ENCODE measurements around the gene SEMA4F.
"Not testable (repeated sequence)": the region's sequence is repeated elsewhere in the genome, so short reads cannot be mapped to it uniquely, and the experiment has no call there.

Gene SEMA4F

DNA sequence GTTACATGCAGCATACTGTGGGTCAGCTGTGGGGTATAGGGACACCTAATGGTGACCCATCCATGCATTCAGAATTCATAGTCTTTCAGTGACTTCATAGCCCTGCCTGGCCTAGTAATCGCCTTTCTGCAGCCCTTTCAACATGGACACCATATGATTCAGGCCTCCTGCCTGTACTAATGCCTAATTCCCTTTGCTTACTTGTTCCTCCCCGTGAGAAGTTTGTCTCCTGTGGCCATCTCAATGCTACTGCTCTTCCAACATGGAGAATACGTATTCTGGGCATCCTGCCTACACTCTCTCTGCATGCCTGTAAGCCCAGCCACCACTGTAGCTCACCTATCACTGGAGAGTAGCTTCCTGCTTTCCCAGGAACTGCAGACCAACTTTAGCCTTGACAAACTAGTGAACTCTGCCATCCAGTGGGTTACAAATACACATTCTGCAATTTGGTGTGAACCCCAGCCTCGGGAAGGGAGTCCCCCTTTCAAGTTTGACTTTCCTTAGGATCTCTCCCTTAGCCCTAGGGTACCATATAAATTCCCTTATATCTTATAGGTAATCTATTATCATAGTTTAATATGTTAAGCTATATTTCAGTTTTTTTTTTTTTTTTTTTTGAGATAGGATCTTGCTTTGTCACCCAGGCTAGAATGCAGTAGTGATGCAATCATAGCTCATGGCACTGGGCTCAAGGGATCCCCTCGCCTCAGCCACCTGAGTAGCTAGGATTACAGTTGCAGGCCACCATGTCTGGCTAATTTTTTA, 28.2 kb upstream of the SEMA4F start:
- no peak overlapping the region for H3K27ac ChIP-seq
- TF ChIP-seq ZFX (IDR thresholded peaks at IDR 0.05): no peak
- TF ChIP-seq, protein P1, sequence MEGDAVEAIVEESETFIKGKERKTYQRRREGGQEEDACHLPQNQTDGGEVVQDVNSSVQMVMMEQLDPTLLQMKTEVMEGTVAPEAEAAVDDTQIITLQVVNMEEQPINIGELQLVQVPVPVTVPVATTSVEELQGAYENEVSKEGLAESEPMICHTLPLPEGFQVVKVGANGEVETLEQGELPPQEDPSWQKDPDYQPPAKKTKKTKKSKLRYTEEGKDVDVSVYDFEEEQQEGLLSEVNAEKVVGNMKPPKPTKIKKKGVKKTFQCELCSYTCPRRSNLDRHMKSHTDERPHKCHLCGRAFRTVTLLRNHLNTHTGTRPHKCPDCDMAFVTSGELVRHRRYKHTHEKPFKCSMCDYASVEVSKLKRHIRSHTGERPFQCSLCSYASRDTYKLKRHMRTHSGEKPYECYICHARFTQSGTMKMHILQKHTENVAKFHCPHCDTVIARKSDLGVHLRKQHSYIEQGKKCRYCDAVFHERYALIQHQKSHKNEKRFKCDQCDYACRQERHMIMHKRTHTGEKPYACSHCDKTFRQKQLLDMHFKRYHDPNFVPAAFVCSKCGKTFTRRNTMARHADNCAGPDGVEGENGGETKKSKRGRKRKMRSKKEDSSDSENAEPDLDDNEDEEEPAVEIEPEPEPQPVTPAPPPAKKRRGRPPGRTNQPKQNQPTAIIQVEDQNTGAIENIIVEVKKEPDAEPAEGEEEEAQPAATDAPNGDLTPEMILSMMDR (conservative IDR thresholded peaks at IDR 0.05): no peak

DNA sequence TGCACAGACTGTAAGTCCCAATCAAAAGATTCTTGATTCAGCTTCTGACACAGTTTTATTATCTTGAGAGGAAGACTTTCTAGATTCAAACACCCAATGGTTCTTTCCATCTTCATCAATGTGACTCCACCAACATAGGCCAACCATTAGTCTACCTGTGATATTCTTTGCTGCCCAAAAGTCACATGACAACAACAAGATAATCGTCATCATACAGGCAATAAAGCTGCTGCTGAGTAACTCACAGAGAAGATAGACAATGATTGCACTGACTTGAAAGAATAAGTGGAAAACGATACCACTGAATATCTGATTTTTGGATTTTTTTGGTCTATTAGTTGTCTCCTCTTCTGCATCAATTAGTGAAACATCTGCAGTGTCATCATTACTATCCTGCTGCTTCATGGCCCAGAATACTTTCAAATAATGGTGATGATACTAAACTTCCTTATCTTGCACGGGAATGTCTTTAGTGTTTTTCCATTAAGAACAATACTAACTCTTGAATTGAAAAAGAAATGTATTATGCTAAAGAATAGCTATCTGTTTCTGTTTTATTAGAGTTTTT, 25.4 kb upstream of the SEMA4F start:
- no peak overlapping the region for H3K27ac ChIP-seq
- TF ChIP-seq ZFX (IDR thresholded peaks at IDR 0.05): no peak
- TF ChIP-seq, protein P1 (conservative IDR thresholded peaks at IDR 0.05): no peak

DNA sequence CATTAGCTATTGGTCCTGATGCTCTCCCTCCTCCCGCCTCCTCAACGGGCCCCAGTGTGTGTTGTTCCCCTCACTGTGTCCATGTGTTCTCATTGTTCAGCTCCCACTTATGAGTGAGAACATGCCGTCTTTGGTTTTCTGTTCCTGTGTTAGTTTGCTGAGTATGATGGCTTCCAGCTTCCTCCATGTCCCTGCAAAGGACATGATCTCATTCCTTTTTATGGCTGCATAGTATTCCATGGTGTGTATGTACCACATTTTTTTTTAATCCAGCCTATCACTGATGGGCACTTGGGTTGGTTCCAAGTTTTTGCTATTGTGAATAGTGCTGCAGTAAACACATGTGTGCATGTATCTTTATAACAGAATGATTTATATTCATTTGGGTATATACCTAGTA, 23.6 kb upstream of the SEMA4F start:
- H3K27ac ChIP-seq: not testable (repeated sequence)

DNA sequence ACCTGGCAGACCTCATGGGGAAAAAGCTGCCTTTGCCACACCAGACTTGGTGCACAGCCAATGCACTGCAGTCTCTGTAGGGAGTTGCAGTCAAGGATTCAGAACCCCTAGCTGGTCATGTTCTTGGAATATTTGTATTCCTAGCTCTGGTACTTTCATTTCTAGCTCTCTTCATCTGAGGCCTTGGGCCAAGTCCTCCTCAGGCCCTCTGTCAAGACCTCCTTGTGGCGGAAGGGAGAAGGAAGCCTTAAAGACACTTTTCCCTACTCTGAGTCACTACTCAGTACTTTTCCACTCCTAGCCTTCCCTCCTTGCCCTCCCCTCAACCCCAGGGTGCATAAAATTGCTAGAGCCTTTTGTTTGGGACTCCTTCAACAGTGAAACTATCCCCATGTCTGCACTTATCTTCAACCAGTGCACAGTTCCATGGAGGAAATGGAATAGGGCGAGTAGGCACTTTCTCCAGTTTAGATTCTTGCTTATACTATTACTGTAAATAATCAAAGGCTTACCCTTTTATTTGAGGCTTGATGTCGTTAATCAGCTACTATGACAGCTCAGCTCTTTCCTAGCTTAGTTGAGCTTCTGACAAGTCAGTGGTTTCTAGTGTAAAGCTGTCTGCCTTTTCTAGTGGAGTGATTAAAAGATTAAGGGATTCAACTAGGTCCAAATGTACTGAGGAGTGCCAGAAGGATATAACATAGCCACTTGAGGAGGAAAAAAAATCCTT, 21.7 kb upstream of the SEMA4F start:
- TF ChIP-seq, protein P1 (conservative IDR thresholded peaks at IDR 0.05): no peak
- no peak for TF ChIP-seq ZFX (IDR thresholded peaks at IDR 0.05)
- no peak overlapping the region for H3K27ac ChIP-seq

DNA sequence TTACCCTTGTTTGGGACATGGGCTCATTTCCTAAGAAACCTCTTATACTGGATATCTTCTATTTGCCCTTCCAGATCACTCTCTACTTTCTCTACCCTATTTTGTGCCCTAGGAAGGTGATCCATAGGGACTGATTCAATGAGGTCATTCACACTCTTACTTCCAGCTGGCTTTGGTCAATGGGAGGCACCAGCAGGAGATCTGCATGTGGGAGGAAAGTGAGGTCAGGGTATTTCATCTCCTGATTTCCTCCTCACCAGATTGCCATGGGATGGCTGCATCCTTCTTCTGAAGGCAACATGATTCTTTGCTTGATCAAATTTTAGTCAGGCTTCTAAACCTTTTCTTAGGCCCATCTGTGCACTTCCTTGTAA, 21.1 kb upstream of the SEMA4F start:
- no peak overlapping the region for H3K27ac ChIP-seq
- TF ChIP-seq, protein P1 (conservative IDR thresholded peaks at IDR 0.05): no peak
- TF ChIP-seq ZFX (IDR thresholded peaks at IDR 0.05): no peak

DNA sequence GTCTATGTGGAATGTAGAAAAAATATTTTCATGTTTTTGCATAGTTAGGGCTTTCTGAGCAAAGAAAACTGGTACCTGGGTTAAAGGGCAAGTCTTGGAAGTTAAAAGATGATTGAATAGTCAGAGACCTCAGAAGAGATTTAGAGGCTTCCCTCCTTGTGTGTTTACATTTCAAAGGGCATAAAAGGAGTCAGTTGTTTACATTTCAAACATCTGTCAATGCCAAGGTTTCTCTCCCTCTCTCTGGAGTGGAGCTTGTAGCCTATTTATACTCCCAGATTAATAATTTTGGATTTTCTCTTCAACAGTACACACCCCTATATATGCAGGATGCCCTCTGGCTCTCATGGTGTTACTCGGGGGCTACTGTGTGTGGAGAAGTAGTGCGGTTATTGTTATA, 14.5 kb upstream of the SEMA4F start:
- TF ChIP-seq ZFX (IDR thresholded peaks at IDR 0.05): no peak
- TF ChIP-seq, protein P1 (conservative IDR thresholded peaks at IDR 0.05): no peak
- H3K27ac ChIP-seq: no peak overlapping the region

DNA sequence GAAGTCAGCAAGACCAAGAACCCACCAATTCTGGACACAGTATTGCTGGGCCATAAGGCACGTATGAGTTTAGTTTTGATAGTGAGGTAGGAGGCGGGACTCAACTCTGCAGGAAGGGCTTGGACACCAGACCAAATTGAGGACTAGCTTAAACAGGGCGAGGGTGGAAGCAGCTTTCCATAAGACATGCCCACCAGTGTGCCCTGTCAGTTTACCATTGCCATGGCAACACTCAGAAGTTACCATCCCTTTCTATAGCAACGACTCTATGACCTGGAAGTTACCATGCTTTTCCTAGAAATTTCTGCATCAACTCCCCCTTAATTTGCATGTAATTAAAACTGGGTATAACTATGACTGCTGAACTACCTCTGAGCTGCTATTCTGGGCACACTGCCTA, 8.7 kb upstream of the SEMA4F start:
- TF ChIP-seq ZFX (IDR thresholded peaks at IDR 0.05): no peak
- TF ChIP-seq, protein P1 (conservative IDR thresholded peaks at IDR 0.05): no peak

More for the DNA sequence above, 8.7 kb upstream of the SEMA4F start:
- no peak overlapping the region for H3K27ac ChIP-seq
